Chondrocyte (in vitro differentiated cells): ENCODE data around the gene CCT3. TPM values are rescaled to one million over a fixed set of nuclear protein-coding genes. Genes with fewer than 3 reads are reported as not detected.

Experiments
- DNase-seq: peaks from one replicate; pipeline ENCODE4 v3.0.0; 2021; ENCODE audit warnings: mixed read lengths, low spot score
- H3K27ac Mint-ChIP-seq: one replicate; pipeline ENCODE4 v1.8.0; 2021; ENCODE audit warnings: mild to moderate bottlenecking, moderate library complexity, mixed read lengths; ENCODE audit not compliant: unreplicated experiment
- H3K27me3 Mint-ChIP-seq: 2 replicates; pipeline ENCODE4 v1.8.0; 2021; ENCODE audit warnings: low read depth, mixed read lengths
- H3K36me3 Mint-ChIP-seq: 2 replicates; pipeline ENCODE4 v1.8.0; 2021; ENCODE audit warnings: low read depth, mixed read lengths
- H3K4me1 Mint-ChIP-seq: 2 replicates; pipeline ENCODE4 v1.8.0; 2021; ENCODE audit warnings: low read depth, mild to moderate bottlenecking, mixed read lengths
- H3K4me3 Mint-ChIP-seq: one replicate; pipeline ENCODE4 v1.8.0; 2021; ENCODE audit warnings: mild to moderate bottlenecking, moderate library complexity, mixed read lengths; ENCODE audit not compliant: unreplicated experiment
- H3K9me3 Mint-ChIP-seq: 2 replicates; pipeline ENCODE4 v1.8.0; 2021; ENCODE audit warnings: low read depth, mixed read lengths
- CTCF ChIP-seq: fragments of 200-600 bp; sonication (generic); IDR thresholded peaks from 2 replicates; pipeline ENCODE4 v1.5.0; 2021; ENCODE audit warnings: antibody characterized with exemption, mild to moderate bottlenecking, moderate library complexity
- total RNA-seq: library from RNA; stranded (reverse); gene quantifications from 3 replicates; pipeline ENCODE4 v1.2.1, GENCODE V29; 2021

Gene CCT3
- total RNA-seq, 1 donor from 2014 or later: 161 TPM

DNA sequence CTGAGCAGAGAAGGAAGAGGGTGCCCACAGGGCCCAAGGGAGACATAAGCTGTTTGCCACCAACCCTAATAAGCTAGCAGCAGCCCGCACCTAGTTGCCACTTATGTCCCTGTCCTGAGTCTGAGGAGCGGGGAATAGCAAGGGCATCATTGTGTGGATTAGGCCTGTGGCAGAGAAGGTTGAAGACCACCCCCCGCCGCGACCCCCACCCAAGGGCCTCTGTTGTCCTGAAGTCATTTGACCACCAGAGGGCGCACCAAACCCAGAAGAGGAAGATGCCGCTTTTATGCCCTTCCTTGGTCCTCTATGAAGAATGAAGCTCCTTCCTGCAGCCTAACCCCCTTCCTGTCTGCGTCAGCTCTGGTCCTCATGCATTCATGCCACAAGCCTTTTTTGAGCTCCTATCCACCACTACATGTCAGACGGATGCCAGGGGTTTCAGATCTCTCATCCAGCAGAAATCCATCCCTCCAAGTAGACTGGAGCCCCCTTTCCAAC is 47.5 kb upstream of the CCT3 start:
- H3K4me3 Mint-ChIP-seq: no peak overlapping the region
- peaks cover 22% of the 10 kb centered on the region for H3K27me3 Mint-ChIP-seq
- no peaks in the 10 kb centered on the region for H3K36me3 Mint-ChIP-seq
- H3K27ac Mint-ChIP-seq: no peak overlapping the region
- H3K9me3 Mint-ChIP-seq: no peaks in the 10 kb centered on the region
- DNase-seq: peak; percentile 50
- peaks cover 3% of the 10 kb centered on the region for H3K4me1 Mint-ChIP-seq
- peak; percentile 93 for TF ChIP-seq CTCF

- no peak for TF ChIP-seq CTCF
- no peaks in the 10 kb centered on the region for H3K36me3 Mint-ChIP-seq
- no peak overlapping the region for H3K4me3 Mint-ChIP-seq
- H3K4me1 Mint-ChIP-seq: peaks cover 5% of the 10 kb centered on the region
- H3K9me3 Mint-ChIP-seq: no peaks in the 10 kb centered on the region
- H3K27ac Mint-ChIP-seq: no peak overlapping the region
- DNase-seq: peak; percentile 48
- H3K27me3 Mint-ChIP-seq: peaks cover 14% of the 10 kb centered on the region
These were observed 46.6 kb upstream of the CCT3 start for GRCh38 chr1:156384658-156385057.

DNA sequence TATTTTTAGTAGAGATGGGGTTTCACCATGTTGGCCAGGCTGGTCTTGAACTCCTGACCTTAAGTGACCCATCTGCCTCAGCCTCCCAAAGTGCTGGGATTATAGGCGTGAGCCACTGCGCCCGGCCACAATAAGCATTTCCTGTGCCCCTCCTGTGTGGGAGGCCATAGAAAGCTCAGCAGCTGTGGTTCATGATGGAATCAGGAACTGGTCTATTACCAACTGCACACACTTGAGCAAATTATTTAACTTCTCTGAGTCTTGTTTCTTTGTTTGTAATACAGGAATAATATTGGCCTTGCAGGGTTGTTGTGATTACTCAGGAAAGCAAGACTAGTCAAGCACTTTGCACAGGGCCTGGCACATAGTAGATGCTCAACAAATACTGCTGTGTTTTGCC is 45.9 kb upstream of the CCT3 start:
- peaks cover 9% of the 10 kb centered on the region for H3K4me1 Mint-ChIP-seq
- peaks cover 14% of the 10 kb centered on the region for H3K27me3 Mint-ChIP-seq
- H3K36me3 Mint-ChIP-seq: no peaks in the 10 kb centered on the region
- no peak overlapping the region for H3K4me3 Mint-ChIP-seq
- H3K27ac Mint-ChIP-seq: no peak overlapping the region
- no peak for TF ChIP-seq CTCF
- no peaks in the 10 kb centered on the region for H3K9me3 Mint-ChIP-seq
- DNase-seq: no peak

GRCh38 chr1:156383023-156383422 is 44.9 kb upstream of the CCT3 start:
- no peaks in the 10 kb centered on the region for H3K36me3 Mint-ChIP-seq
- H3K9me3 Mint-ChIP-seq: no peaks in the 10 kb centered on the region
- H3K27me3 Mint-ChIP-seq: peaks cover 14% of the 10 kb centered on the region
- no peak overlapping the region for H3K4me3 Mint-ChIP-seq
- DNase-seq: no peak
- peaks cover 9% of the 10 kb centered on the region for H3K4me1 Mint-ChIP-seq
- TF ChIP-seq CTCF: peak; percentile 86
- H3K27ac Mint-ChIP-seq: no peak overlapping the region

- no peak for DNase-seq
- no peak overlapping the region for H3K4me3 Mint-ChIP-seq
- TF ChIP-seq CTCF: no peak
- H3K27ac Mint-ChIP-seq: no peak overlapping the region
- no peaks in the 10 kb centered on the region for H3K36me3 Mint-ChIP-seq
- peaks cover 10% of the 10 kb centered on the region for H3K27me3 Mint-ChIP-seq
- H3K4me1 Mint-ChIP-seq: peaks cover 9% of the 10 kb centered on the region
- no peaks in the 10 kb centered on the region for H3K9me3 Mint-ChIP-seq
These were observed 44.5 kb upstream of the CCT3 start for GRCh38 chr1:156382561-156382960.
